Measurements from ENCODE around the gene SRSF10. TPM values are rescaled to one million over a fixed set of nuclear protein-coding genes. Genes with fewer than 3 reads are reported as not detected.
"Not testable (repeated sequence)": the region's sequence is repeated elsewhere in the genome, so short reads cannot be mapped to it uniquely, and the experiment has no call there.

SRSF10 gene
- polyA plus RNA-seq, 10 donors: 92.2 to 147 (median 121) TPM

- no peak for DNase-seq
Observed at GRCh38 chr1:24002695-24003094, 22.6 kb upstream of the SRSF10 start.

DNA sequence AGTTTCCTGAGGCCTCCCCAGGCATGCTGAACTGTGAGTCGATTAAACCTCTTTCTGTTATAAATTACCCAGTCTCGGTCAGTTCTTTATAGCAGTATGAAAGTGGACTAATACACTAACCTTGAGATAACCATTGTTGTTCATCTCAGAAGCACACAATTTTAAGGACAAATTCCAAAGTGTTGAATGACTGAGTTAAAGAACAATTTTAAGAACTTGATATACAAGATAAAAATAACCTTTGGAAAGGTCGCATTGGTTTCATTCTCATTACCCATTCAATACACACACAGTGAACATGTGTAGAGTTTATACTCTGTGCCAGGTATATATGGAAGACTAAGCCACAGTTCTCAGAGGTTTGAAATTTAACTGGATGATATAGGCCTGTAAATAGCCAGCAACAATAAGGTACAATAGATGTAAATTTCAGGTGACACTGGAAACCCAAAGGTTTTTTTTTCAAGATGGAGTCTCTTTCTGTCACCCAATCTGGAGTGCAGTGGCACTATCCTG lies 19.1 kb upstream of the SRSF10 start:
- DNase-seq: no peak

DNA sequence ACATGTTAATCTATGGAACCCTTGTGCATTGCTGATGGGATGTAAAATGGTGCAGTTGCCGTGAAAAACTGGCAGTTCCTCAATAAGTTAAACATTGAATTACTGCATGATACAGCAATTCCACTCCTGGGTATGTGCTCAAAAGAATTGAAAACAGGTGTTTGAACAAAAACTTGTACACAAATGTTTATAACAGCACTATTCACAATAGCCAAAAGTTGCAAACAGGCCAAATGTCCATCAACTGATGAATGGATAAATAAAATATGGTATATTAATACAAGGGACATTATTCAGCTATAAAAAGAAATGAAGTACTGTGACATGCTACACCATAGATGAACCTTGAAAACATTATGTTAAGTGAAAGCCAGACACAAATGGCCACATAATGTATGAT lies 17.7 kb upstream of the SRSF10 start:
- peak in 2 of 3 donors; percentile 42 to 62 for DNase-seq

DNA sequence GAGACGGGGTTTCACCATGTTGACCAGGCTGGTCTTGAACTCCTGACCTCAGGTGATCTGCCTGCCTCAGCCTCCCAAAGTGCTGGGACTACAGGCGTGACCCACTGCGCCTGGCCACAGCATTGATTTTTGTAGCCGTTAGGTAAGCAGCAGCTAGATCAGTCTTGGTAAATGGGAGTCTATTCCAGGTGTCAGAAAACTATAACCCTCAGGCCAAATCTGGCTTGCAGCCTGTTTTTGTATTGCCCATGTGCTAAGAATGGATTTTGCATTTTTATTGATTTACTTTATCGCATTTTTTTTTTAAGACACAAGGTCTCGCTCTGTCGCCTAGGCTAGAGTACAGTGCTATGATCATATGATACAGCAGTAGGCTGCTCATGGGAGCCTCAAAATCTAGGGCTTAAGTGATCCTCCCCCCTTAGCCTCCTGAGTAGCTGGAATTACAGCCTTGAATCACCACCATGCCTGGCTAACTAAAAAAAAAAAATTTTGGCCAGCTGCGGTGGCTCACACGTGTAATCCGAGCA lies 16.6 kb upstream of the SRSF10 start:
- DNase-seq: no peak

GRCh38 chr1:23995431-23995837 lies 15.3 kb upstream of the SRSF10 start:
- no peak for DNase-seq

DNA sequence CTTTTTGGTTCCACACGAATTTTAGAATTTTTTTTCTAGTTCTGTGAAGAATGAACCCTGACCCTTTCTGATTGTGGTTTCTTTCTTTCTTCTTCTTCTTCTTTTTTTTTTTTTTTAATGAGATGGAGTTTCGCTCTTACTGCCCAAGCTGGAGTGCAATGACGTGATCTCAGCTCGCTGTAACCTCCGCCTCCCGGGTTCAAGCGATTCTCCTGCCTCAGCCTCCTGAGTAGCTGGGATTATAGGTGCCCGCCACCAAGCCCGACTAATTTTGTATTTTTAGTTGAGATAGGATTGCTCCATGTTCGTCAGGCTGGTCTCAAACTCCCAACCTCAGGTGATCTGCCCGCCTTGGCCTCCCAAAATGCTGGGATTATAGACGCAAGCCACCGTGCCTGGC lies 11.9 kb upstream of the SRSF10 start:
- DNase-seq: not testable (repeated sequence)

DNA sequence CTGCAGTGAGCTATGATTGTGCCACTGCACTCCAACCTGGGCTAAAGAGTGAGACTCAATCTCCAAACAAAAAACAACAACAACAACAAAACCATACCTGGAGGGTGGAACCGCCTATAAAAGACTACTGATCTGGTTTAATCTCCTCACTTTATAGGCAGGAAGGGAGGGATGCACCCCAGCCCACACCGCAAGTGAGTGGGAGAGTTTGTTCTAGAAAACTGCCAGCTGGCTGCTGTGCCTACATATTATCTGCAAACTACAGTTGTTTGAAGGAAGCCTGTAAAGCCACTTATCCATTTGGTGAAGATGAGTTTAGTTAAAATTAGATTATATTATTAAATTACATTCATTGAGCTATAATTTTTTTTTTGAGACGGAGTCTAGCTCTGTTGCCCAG lies 9.1 kb upstream of the SRSF10 start:
- DNase-seq: no peak

DNA sequence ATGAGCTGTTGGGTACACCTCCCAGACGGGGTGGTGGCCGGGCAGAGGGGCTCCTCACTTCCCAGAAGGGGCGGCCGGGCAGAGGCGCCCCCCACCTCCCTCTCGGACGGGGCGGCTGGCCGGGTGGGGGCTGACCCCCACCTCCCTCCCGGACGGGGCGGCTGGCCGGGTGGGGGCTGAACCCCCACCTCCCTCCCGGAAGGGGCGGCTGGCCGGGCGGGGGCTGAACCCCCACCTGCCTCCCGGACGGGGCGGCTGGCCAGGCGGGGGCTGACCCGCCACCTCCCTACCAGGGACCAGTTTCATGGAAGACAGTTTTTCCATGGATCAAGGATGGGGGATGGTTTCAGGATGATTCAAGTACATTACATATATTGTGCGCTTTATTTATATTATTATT lies 6.9 kb upstream of the SRSF10 start:
- not testable (repeated sequence) for DNase-seq

- DNase-seq: peak in 2 of 3 donors; percentile 64 to 79
Observed at GRCh38 chr1:23984417-23985186, 4.5 kb upstream of the SRSF10 start.

GRCh38 chr1:23980728-23981070 lies 572 bp upstream of the SRSF10 start:
- peak in 1 of 3 donors; percentile 36 for DNase-seq

GRCh38 chr1:23979387-23979880 lies 693 bp downstream of the SRSF10 start:
- DNase-seq: peak in 1 of 3 donors; percentile 47

DNA sequence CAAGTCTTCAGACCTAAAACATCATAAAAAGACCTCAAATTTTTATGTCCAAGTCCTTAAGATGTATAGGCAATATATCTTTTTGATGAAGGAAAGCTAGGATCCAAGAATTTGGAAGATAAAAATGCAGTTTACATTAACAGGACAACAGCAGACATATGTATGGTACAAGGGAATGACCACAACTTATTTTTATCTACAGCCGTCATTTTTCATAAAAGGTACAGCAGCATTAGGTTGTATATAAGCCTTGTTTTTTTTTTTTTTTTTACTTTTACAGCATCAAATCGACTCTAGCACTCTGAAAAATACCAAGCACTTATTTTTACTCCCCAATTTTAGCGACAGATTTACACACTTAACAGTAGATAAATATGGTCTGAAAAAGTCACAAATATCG lies 1.3 kb downstream of the SRSF10 start:
- DNase-seq: no peak

GRCh38 chr1:23977854-23978191 lies 2.3 kb downstream of the SRSF10 start:
- DNase-seq: no peak

DNA sequence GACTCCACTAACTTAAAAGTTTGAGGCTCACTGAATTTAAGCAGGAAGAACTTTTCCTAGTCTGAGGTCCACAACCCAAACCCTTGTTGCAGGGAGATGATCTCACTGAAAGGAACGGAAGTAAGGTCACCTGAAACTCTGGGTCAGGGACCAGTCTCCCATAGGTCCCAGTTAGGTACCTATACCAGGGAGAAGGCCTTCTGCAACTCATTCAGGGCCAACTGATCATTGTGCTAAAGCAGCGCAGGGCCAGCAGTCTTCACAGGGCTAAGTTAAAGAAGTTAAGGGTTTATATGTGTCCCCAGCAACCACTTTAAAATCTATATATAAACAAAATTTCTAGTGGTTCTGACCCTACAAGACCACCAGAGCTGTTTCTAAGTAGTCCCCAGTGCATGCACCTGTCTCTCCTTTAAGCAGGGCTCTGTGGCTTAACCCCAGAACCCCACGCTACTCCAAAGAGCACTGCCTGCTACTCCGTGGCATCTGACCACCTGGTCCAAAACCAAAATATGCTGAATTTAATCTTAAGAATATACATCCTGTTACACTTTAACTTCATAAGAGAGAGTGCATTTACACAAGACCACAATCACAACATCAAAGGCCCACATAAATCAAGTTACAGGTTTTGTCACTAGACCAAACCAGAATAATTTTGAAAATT lies 2.8 kb downstream of the SRSF10 start:
- no peak for DNase-seq

- DNase-seq: no peak
Observed at GRCh38 chr1:23967871-23968270, 12.3 kb downstream of the SRSF10 start.

DNA sequence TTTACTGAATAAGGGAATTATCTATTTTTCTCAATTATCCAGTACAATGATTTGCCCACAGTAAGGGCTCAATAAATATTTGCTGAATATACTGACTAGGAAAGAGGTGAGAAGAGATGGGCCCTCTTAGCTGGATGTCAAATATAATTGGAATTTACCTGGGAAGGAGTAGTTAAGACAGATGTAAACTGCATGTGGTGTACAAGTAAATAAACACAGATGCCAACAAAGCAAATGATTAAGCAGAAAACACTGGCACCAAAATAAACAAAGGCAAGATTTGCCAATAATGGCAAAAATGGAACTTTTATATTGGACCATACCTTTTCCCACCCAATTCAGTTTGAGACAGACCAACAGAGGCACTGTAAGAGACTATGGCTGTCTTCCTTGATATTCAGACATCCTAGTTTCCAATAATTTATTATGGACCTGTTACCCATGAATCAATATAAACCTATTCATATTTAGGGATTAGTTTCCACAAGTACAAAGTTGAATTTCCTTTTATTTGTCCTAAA lies 13.1 kb downstream of the SRSF10 start:
- DNase-seq: no peak

DNA sequence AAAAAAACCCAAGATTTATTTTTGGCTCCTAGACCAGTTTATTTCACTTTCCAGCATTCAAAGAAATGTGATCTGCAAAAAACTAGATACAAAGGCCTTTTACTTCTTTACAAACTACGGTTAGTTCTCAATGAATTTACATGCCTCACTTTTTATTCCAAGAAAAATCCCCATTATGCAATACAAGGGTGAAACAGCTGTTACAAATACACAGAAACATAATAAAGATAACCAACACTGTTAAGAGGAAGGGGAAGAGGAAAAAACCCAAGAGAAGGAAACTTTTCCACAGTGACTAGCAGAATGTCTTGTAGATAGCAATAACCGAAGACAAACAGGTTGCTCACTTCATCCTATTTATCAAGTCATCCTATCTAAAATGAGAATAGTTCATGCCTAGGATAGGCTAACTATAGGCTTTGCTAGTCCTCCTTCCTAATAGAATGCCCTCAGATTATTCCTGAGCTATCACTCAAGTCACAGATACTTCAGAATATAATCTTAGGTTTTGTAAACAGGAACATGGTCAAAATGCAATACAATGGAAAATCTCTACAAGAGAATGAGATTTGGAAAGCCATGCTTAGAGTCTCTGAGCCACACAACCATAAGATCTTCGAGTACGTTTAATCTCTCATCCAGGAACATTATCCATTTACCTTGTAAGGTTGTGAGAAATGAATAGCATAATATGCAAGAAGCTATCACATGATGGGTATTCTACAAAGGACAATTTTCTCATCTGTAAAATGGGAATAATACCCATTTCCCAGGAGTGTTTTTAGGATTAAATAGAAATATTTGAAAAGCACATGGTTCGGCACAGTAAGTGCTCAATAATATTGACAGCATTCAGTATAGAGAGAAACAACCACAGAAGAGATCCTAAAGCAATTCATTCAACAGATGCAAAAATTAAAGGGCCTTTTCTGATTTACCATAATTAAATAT lies 15.1 kb downstream of the SRSF10 start:
- DNase-seq: no peak

DNA sequence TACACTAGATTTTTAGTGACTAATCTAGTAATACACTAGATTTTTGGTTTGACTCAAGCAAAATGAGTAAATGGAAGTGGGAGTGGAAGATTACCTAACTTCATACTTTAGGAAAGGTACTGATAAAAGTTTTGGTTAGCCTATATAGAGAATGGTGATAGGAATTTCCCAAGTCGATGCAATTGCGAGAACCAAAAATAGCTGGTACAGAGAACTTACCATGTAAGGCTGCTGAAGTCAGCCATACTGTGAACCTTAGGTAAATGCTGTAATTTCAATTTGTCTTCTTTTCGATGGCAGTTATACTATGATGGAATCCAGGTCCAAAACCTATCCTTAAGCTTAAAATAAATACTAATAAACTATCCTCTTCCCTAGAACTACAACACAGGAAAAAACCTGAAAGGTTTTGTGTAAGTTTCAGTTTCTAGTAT lies 15.9 kb downstream of the SRSF10 start:
- no peak for DNase-seq

- DNase-seq: no peak
Observed at GRCh38 chr1:23963617-23964234, 16.4 kb downstream of the SRSF10 start.

GRCh38 chr1:23960291-23961020 lies 19.7 kb downstream of the SRSF10 start:
- no peak for DNase-seq

All from muscle of back (tissue), 11 donors.